ENCODE measurements around the gene JUN. TPM values are rescaled to one million over a fixed set of nuclear protein-coding genes. Genes with fewer than 3 reads are reported as not detected.
A peak's percentile ranks its signal among the peaks of the same experiment; 100 is the strongest.

The JUN gene
- total and polyA plus RNA-seq, 2 of the 13 experiments (the other 11 are each of a cell fraction or from before 2014, with no cell fraction given) = 18.2 to 22.3 TPM

GRCh38 chr1:58783993-58784757 is at the start of gene JUN (continued):
- TF ChIP-seq SOX5 (CRISPR knock-in tag; IDR thresholded peaks at IDR 0.05; ENCODE audit: borderline replicate concordance) = 0 out of 2 replicates have a peak, but pooled peaks have one; percentile 5
- no peak for TF ChIP-seq RBM22 (optimal IDR thresholded peaks at IDR 0.05; ENCODE audit: low read length)
- TF ChIP-seq CENPBD1 (CRISPR knock-in tag; IDR thresholded peaks at IDR 0.05; ENCODE audit: borderline replicate concordance, low read depth) = no peak
- TF ChIP-seq ZNF737 (CRISPR knock-in tag; IDR thresholded peaks at IDR 0.05; ENCODE audit: borderline replicate concordance) = no peak
- TF ChIP-seq ZSCAN30 (CRISPR knock-in tag; IDR thresholded peaks at IDR 0.05) = no peak
- no peak for TF ChIP-seq ZNF775 (CRISPR knock-in tag; IDR thresholded peaks at IDR 0.05; ENCODE audit: borderline replicate concordance)
- TF ChIP-seq GLMP (CRISPR knock-in tag; IDR thresholded peaks at IDR 0.05; ENCODE audit: borderline replicate concordance) = no peak
- TF ChIP-seq JUND (CRISPR knock-in tag; IDR thresholded peaks at IDR 0.05) = peak; percentile 90
- TF ChIP-seq, protein P1, sequence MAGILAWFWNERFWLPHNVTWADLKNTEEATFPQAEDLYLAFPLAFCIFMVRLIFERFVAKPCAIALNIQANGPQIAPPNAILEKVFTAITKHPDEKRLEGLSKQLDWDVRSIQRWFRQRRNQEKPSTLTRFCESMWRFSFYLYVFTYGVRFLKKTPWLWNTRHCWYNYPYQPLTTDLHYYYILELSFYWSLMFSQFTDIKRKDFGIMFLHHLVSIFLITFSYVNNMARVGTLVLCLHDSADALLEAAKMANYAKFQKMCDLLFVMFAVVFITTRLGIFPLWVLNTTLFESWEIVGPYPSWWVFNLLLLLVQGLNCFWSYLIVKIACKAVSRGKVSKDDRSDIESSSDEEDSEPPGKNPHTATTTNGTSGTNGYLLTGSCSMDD (CRISPR knock-in tag; IDR thresholded peaks at IDR 0.05) = no peak
- no peak for TF ChIP-seq ZFP36L2 (CRISPR knock-in tag; IDR thresholded peaks at IDR 0.05)
- no peak; the same call in none of the 2 replicates for TF ChIP-seq SALL2 (CRISPR knock-in tag; IDR thresholded peaks at IDR 0.05)
- TF ChIP-seq, protein P2, sequence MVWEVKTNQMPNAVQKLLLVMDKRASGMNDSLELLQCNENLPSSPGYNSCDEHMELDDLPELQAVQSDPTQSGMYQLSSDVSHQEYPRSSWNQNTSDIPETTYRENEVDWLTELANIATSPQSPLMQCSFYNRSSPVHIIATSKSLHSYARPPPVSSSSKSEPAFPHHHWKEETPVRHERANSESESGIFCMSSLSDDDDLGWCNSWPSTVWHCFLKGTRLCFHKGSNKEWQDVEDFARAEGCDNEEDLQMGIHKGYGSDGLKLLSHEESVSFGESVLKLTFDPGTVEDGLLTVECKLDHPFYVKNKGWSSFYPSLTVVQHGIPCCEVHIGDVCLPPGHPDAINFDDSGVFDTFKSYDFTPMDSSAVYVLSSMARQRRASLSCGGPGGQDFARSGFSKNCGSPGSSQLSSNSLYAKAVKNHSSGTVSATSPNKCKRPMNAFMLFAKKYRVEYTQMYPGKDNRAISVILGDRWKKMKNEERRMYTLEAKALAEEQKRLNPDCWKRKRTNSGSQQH (CRISPR knock-in tag; IDR thresholded peaks at IDR 0.05; ENCODE audit: low read depth) = peak; percentile 68
- TF ChIP-seq, protein P3, sequence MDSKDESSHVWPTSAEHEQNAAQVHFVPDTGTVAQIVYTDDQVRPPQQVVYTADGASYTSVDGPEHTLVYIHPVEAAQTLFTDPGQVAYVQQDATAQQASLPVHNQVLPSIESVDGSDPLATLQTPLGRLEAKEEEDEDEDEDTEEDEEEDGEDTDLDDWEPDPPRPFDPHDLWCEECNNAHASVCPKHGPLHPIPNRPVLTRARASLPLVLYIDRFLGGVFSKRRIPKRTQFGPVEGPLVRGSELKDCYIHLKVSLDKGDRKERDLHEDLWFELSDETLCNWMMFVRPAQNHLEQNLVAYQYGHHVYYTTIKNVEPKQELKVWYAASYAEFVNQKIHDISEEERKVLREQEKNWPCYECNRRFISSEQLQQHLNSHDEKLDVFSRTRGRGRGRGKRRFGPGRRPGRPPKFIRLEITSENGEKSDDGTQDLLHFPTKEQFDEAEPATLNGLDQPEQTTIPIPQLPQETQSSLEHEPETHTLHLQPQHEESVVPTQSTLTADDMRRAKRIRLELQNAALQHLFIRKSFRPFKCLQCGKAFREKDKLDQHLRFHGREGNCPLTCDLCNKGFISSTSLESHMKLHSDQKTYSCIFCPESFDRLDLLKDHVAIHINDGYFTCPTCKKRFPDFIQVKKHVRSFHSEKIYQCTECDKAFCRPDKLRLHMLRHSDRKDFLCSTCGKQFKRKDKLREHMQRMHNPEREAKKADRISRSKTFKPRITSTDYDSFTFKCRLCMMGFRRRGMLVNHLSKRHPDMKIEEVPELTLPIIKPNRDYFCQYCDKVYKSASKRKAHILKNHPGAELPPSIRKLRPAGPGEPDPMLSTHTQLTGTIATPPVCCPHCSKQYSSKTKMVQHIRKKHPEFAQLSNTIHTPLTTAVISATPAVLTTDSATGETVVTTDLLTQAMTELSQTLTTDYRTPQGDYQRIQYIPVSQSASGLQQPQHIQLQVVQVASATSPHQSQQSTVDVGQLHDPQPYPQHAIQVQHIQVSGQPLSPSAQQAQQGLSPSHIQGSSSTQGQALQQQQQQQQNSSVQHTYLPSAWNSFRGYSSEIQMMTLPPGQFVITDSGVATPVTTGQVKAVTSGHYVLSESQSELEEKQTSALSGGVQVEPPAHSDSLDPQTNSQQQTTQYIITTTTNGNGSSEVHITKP (CRISPR knock-in tag; IDR thresholded peaks at IDR 0.05; ENCODE audit: low read depth) = peak; percentile 89
- TF ChIP-seq TFDP2 (CRISPR knock-in tag; IDR thresholded peaks at IDR 0.05) = peak; percentile 11; the same call in 1 of the 2 replicates
- no peak; the same call in 1 of the 2 replicates for TF ChIP-seq GLI4 (CRISPR knock-in tag; IDR thresholded peaks at IDR 0.05; ENCODE audit: borderline replicate concordance)
- TF ChIP-seq MYC (CRISPR knock-in tag; IDR thresholded peaks at IDR 0.05; ENCODE audit: borderline replicate concordance) = peak; percentile 73; the same call in 1 of the 2 replicates
- TF ChIP-seq PRMT3 (CRISPR knock-in tag; IDR thresholded peaks at IDR 0.05; ENCODE audit: borderline replicate concordance, low read depth) = peak; percentile 32; the same call in 1 of the 2 replicates
- TF ChIP-seq PTBP1 (IDR thresholded peaks at IDR 0.05; ENCODE audit: low read depth, low read length, poor library complexity, severe bottlenecking) = peak; percentile 96
- TF ChIP-seq TAF15 (IDR thresholded peaks at IDR 0.05; ENCODE audit: low read depth, low read length, poor library complexity, severe bottlenecking) = no peak

Data from HepG2 (cell line).